WTC11 (cell line): ENCODE results near the gene PDE1A. TPM values are rescaled to one million over a fixed set of nuclear protein-coding genes. Genes with fewer than 3 reads are reported as not detected.

Experiments used
- ATAC-seq: fragments of 200-7000 bp; cut with Tn5 transposase; 2 replicates; pipeline ENCODE4 v1.10.0; 2021; ENCODE audit warnings: mild to moderate bottlenecking, moderate library complexity
- CTCF ChIA-PET: fragments of 300-600 bp; sonication (Branson Sonifier 250); formaldehyde crosslinking; loops from one replicate; lab custom pipeline; 2021; ENCODE audit warnings: antibody characterized with exemption; lab: Charles Lee
- POLR2A ChIA-PET: fragments of 350-600 bp; sonication (Branson Sonifier 250); formaldehyde crosslinking; loops from one replicate; lab custom pipeline; 2021; ENCODE audit warnings: antibody characterized with exemption; lab: Charles Lee
- DNase-seq: peaks from one replicate; pipeline ENCODE4 v3.0.0; 2021; ENCODE audit warnings: low spot score
- H3K27ac Mint-ChIP-seq: 2 replicates; pipeline ENCODE4 v1.8.0; 2021; ENCODE audit warnings: mixed read lengths
- H3K27me3 Mint-ChIP-seq: 2 replicates; pipeline ENCODE4 v1.8.0; 2021; ENCODE audit warnings: low read depth, mild to moderate bottlenecking, moderate library complexity, mixed read lengths
- H3K36me3 Mint-ChIP-seq: 2 replicates; pipeline ENCODE4 v1.8.0; 2021; ENCODE audit warnings: mixed read lengths
- H3K4me1 Mint-ChIP-seq: 2 replicates; pipeline ENCODE4 v1.8.0; 2022; ENCODE audit warnings: mixed read lengths
- H3K4me3 Mint-ChIP-seq: 2 replicates; pipeline ENCODE4 v1.8.0; 2021; ENCODE audit warnings: mild to moderate bottlenecking, moderate library complexity, mixed read lengths
- H3K9me3 Mint-ChIP-seq: 2 replicates; pipeline ENCODE4 v1.8.0; 2021; ENCODE audit warnings: mixed read lengths
- AFF4 ChIP-seq: sonication (generic); formaldehyde crosslinking; IDR thresholded peaks from 2 replicates; pipeline ENCODE4 v1.8.1; 2023; ENCODE audit warnings: mild to moderate bottlenecking, missing genetic modification reagents, borderline replicate concordance
- ATF1 ChIP-seq: sonication (generic); formaldehyde crosslinking; IDR thresholded peaks from 2 replicates; pipeline ENCODE4 v1.8.1; 2023; ENCODE audit warnings: mild to moderate bottlenecking, moderate library complexity, missing genetic modification reagents
- ATF3 ChIP-seq: sonication (generic); formaldehyde crosslinking; conservative IDR thresholded peaks from 2 replicates; pipeline ENCODE4 v1.8.1; 2022; ENCODE audit warnings: mild to moderate bottlenecking, missing genetic modification reagents
- CDX4 ChIP-seq: fragments of 250-450 bp; sonication (Bioruptor Pico); IDR thresholded peaks from 2 replicates; pipeline ENCODE4 v1.9.0; 2021; ENCODE audit warnings: moderate library complexity, mild to moderate bottlenecking, inconsistent platforms, borderline replicate concordance
- CREM ChIP-seq: sonication (generic); formaldehyde crosslinking; IDR thresholded peaks from 2 replicates; pipeline ENCODE4 v1.8.1; 2022; ENCODE audit warnings: mild to moderate bottlenecking, missing genetic modification reagents, moderate library complexity
- CTCF ChIP-seq: fragments of 200-600 bp; IDR thresholded peaks from 2 replicates; pipeline ENCODE4 v1.8.0; 2022; ENCODE audit warnings: antibody characterized with exemption
- ELF4 ChIP-seq: sonication (generic); formaldehyde crosslinking; IDR thresholded peaks from 2 replicates; pipeline ENCODE4 v1.8.1; 2022; ENCODE audit warnings: low read depth, mild to moderate bottlenecking, moderate library complexity, missing genetic modification reagents
- ERG ChIP-seq: fragments of 250-450 bp; sonication (Bioruptor Pico); IDR thresholded peaks from 2 replicates; pipeline ENCODE4 v1.8.0; 2021; ENCODE audit warnings: mild to moderate bottlenecking
- ESRRA ChIP-seq: sonication (generic); formaldehyde crosslinking; IDR thresholded peaks from 2 replicates; pipeline ENCODE4 v1.8.1; 2022; ENCODE audit warnings: mild to moderate bottlenecking, missing genetic modification reagents, borderline replicate concordance
- ETV6 ChIP-seq: sonication (generic); formaldehyde crosslinking; IDR thresholded peaks from 2 replicates; pipeline ENCODE4 v1.8.1; 2022; ENCODE audit warnings: mild to moderate bottlenecking, missing genetic modification reagents
- FOXP1 ChIP-seq: sonication (generic); formaldehyde crosslinking; IDR thresholded peaks from 2 replicates; pipeline ENCODE4 v1.8.0; 2022; ENCODE audit warnings: missing genetic modification reagents, mild to moderate bottlenecking, moderate library complexity, borderline replicate concordance
- IRF2 ChIP-seq: sonication (generic); formaldehyde crosslinking; IDR thresholded peaks from 2 replicates; pipeline ENCODE4 v1.8.0; 2022; ENCODE audit warnings: low read depth, missing genetic modification reagents, borderline replicate concordance
- JUN ChIP-seq: sonication (generic); formaldehyde crosslinking; IDR thresholded peaks from 2 replicates; pipeline ENCODE4 v1.8.0; 2023; ENCODE audit warnings: mild to moderate bottlenecking, missing genetic modification reagents
- KAT7 ChIP-seq: sonication (generic); formaldehyde crosslinking; IDR thresholded peaks from 2 replicates; pipeline ENCODE4 v1.8.1; 2023; ENCODE audit warnings: missing genetic modification reagents, mild to moderate bottlenecking, borderline replicate concordance
- MAX ChIP-seq: sonication (generic); formaldehyde crosslinking; IDR thresholded peaks from 2 replicates; pipeline ENCODE4 v1.8.0; 2022; ENCODE audit warnings: mild to moderate bottlenecking, missing genetic modification reagents
- NR1H2 ChIP-seq: sonication (generic); formaldehyde crosslinking; IDR thresholded peaks from 2 replicates; pipeline ENCODE4 v1.9.0; 2021; ENCODE audit warnings: mild to moderate bottlenecking, moderate library complexity, missing genetic modification reagents
- NR2C2 ChIP-seq: sonication (generic); formaldehyde crosslinking; IDR thresholded peaks from 2 replicates; pipeline ENCODE4 v1.8.0; 2022; ENCODE audit warnings: mild to moderate bottlenecking, missing genetic modification reagents
- OVOL2 ChIP-seq: fragments of 250-450 bp; sonication (Bioruptor Pico); IDR thresholded peaks from 2 replicates; pipeline ENCODE4 v1.9.0; 2021; ENCODE audit warnings: mild to moderate bottlenecking, borderline replicate concordance
- SMAD3 ChIP-seq: sonication (generic); formaldehyde crosslinking; IDR thresholded peaks from 2 replicates; pipeline ENCODE4 v1.8.0; 2022; ENCODE audit warnings: missing genetic modification reagents, mild to moderate bottlenecking, borderline replicate concordance
- SOX15 ChIP-seq: fragments of 250-450 bp; sonication (Bioruptor Pico); IDR thresholded peaks from 2 replicates; pipeline ENCODE4 v1.9.0; 2021; ENCODE audit warnings: mild to moderate bottlenecking
- TEAD1 ChIP-seq: sonication (generic); formaldehyde crosslinking; IDR thresholded peaks from 2 replicates; pipeline ENCODE4 v1.8.0; 2022; ENCODE audit warnings: mild to moderate bottlenecking, missing genetic modification reagents
- ZBTB21 ChIP-seq: sonication (generic); formaldehyde crosslinking; IDR thresholded peaks from 2 replicates; pipeline ENCODE4 v1.8.1; 2023; ENCODE audit warnings: mild to moderate bottlenecking, missing genetic modification reagents, borderline replicate concordance
- ZNF423 ChIP-seq: fragments of 250-450 bp; sonication (Bioruptor Pico); IDR thresholded peaks from 2 replicates; pipeline ENCODE4 v2.1.2; 2022; ENCODE audit warnings: mild to moderate bottlenecking, moderate library complexity
- ZSCAN18 ChIP-seq: fragments of 250-450 bp; sonication (Bioruptor Pico); IDR thresholded peaks from 2 replicates; pipeline ENCODE4 v2.1.2; 2022; ENCODE audit warnings: mild to moderate bottlenecking, moderate library complexity
- total RNA-seq: library from RNA; stranded (reverse); gene quantifications from 3 replicates; pipeline ENCODE4 v1.2.3, GENCODE V29; 2021

PDE1A gene
- total RNA-seq, 1 experiment from 2014 or later = not detected

- ATAC-seq = no peak
Measured at GRCh38 chr2:182302972-182303371, 123.9 kb downstream of the PDE1A start.

GRCh38 chr2:182302174-182302573, 124.7 kb downstream of the PDE1A start:
- DNase-seq = no peak
- Mint-ChIP-seq H3K4me3 (no peak overlapping the region), H3K9me3 (no peaks in the 10 kb centered on the region), H3K27ac (no peak overlapping the region), H3K4me1 (no peaks in the 10 kb centered on the region), H3K36me3 (no peaks in the 10 kb centered on the region), H3K27me3 (no peaks in the 10 kb centered on the region)
- ChIA-PET POLR2A (no interaction called here), CTCF (no interaction called here)
- no peak for ATAC-seq
- no peak for TF ChIP-seq KAT7 (CRISPR knock-in tag)
- TF ChIP-seq TEAD1 (CRISPR knock-in tag) = no peak
- no peak for TF ChIP-seq CDX4 (CRISPR knock-in tag)
- no peak for TF ChIP-seq FOXP1 (CRISPR knock-in tag)
- TF ChIP-seq AFF4 (CRISPR knock-in tag) = no peak
- TF ChIP-seq ZSCAN18 (CRISPR knock-in tag) = no peak
- TF ChIP-seq ERG (CRISPR knock-in tag) = no peak
- TF ChIP-seq ZBTB21 = no peak
- TF ChIP-seq ETV6 (CRISPR knock-in tag) = no peak
- no peak for TF ChIP-seq ATF1 (CRISPR knock-in tag)
- no peak for TF ChIP-seq CREM (CRISPR knock-in tag)
- TF ChIP-seq NR2C2 (CRISPR knock-in tag) = no peak
- TF ChIP-seq JUN (CRISPR knock-in tag) = no peak
- TF ChIP-seq ELF4 (CRISPR knock-in tag) = no peak
- TF ChIP-seq ATF3 (CRISPR knock-in tag) = no peak
- no peak for TF ChIP-seq OVOL2 (CRISPR knock-in tag)
- no peak for TF ChIP-seq SOX15 (CRISPR knock-in tag)
- no peak for TF ChIP-seq IRF2 (CRISPR knock-in tag)

More at GRCh38 chr2:182302972-182303371, 123.9 kb downstream of the PDE1A start:
- no peaks in the 10 kb centered on the region for H3K36me3 Mint-ChIP-seq
- H3K4me1 Mint-ChIP-seq = no peaks in the 10 kb centered on the region
- ChIA-PET CTCF (no interaction called here), POLR2A (no interaction called here)
- no peaks in the 10 kb centered on the region for H3K9me3 Mint-ChIP-seq
- no peak overlapping the region for H3K4me3 Mint-ChIP-seq
- DNase-seq = no peak
- no peak overlapping the region for H3K27ac Mint-ChIP-seq
- TF ChIP-seq MAX (CRISPR knock-in tag) (no peak), ZNF423 (CRISPR knock-in tag) (no peak), SMAD3 (no peak), CTCF (no peak), ESRRA (CRISPR knock-in tag) (no peak), NR1H2 (no peak)
- H3K27me3 Mint-ChIP-seq = no peaks in the 10 kb centered on the region
